GM12878 (cell line): Measurements from ENCODE around the gene SASH1. TPM values are rescaled to one million over a fixed set of nuclear protein-coding genes. Genes with fewer than 3 reads are reported as not detected.

Experiments
- ATAC-seq: fragments of 200-7000 bp; cut with Tn5 transposase; 3 replicates; pipeline ENCODE4 v1.9.1; 2020; ENCODE audit warnings: mild to moderate bottlenecking, moderate library complexity
- BruUV-seq: library from RNA; stranded (reverse); fragments of 400-500 nt; replicated peaks from 2 replicates; lab custom pipeline; 2021; lab: Mats Ljungman, UMichigan
- CTCF ChIA-PET: fragments of 300-600 bp; sonication (Branson Sonifier 250); formaldehyde crosslinking; extraction: SDS; loops from one replicate; lab custom pipeline; 2021; ENCODE audit warnings: inconsistent platforms; lab: Yijun Ruan, JAX
- POLR2A ChIA-PET: fragments of 350-600 bp; formaldehyde crosslinking; extraction: SDS; loops from one replicate; lab custom pipeline; 2021; ENCODE audit warnings: inconsistent platforms; lab: Charles Lee
- RAD21 ChIA-PET: fragments of 300-600 bp; sonication (Branson Sonifier 250); formaldehyde crosslinking; loops from one replicate; lab custom pipeline; 2023; ENCODE audit warnings: antibody characterized with exemption; ENCODE audit not compliant: unreplicated experiment; lab: Charles Lee
- SMC1A ChIA-PET: fragments of 300-600 bp; sonication (Branson Sonifier 250); formaldehyde crosslinking; loops from one replicate; lab custom pipeline; 2023; ENCODE audit not compliant: unreplicated experiment, uncharacterized antibody; lab: Charles Lee
- DNase-seq: peaks from one replicate; pipeline ENCODE4 v3.0.0-alpha.2; 2011; ENCODE audit warnings: low read depth, low spot score
- FAIRE-seq: peaks from 3 replicates; lab custom pipeline; 2011; peaks lifted over from hg19 to GRCh38; lab: Jason Lieb, UNC
- H2AFZ ChIP-seq: 2 replicates; pipeline ENCODE4 v1.6.0; 2011; ENCODE audit warnings: low read depth, low read length, control low read depth; ENCODE audit not compliant: control insufficient read depth
- H3K27ac ChIP-seq: 2 replicates; pipeline ENCODE4 v1.5.1; 2011; ENCODE audit warnings: control low read depth; ENCODE audit not compliant: control insufficient read depth, insufficient read depth
- H3K27me3 ChIP-seq, 2 experiments: replicated peaks in 1 of 2; 2 replicates each; pipeline versions ENCODE4 v1.6.0 to v1.6.1; 2011; ENCODE audit warnings: low read length in 1 of 2; ENCODE audit not compliant: control insufficient read depth in 2 of 2, insufficient read depth in 2 of 2
- H3K36me3 ChIP-seq, 2 experiments: 2 replicates each; pipeline ENCODE4 v1.5.1; 2011; ENCODE audit warnings: low read length in 1 of 2; ENCODE audit not compliant: control insufficient read depth in 2 of 2, insufficient read depth in 2 of 2
- H3K4me1 ChIP-seq: 2 replicates; pipeline ENCODE4 v1.6.1; 2011; ENCODE audit warnings: mild to moderate bottlenecking, low read length, moderate library complexity, mixed read lengths; ENCODE audit not compliant: control insufficient read depth, insufficient read depth
- H3K4me2 ChIP-seq: 2 replicates; pipeline ENCODE4 v1.6.0; 2011; ENCODE audit warnings: control low read depth; ENCODE audit not compliant: control insufficient read depth, insufficient read depth
- H3K4me3 ChIP-seq: fragments of 200-600 bp; sonication (generic); 2 replicates; pipeline ENCODE4 v1.5.1; 2016
- H3K79me2 ChIP-seq: 2 replicates; pipeline ENCODE4 v1.6.0; 2011; ENCODE audit warnings: low read length; ENCODE audit not compliant: control insufficient read depth, insufficient read depth
- H3K9ac ChIP-seq: 2 replicates; pipeline ENCODE4 v1.8.0; 2011; ENCODE audit warnings: low read length, control low read depth, mixed read lengths; ENCODE audit not compliant: control insufficient read depth, insufficient read depth
- H3K9me3 ChIP-seq: replicated peaks from 3 replicates; pipeline ENCODE4 v1.5.1; 2011; ENCODE audit warnings: mild to moderate bottlenecking, low read length; ENCODE audit not compliant: control insufficient read depth, insufficient read depth
- H4K20me1 ChIP-seq: 2 replicates; pipeline ENCODE4 v1.6.0; 2011; ENCODE audit not compliant: control insufficient read depth, insufficient read depth
- EGR1 ChIP-seq, 2 experiments: IDR thresholded peaks; 1 replicate in 1 of 2; 2 replicates in 1 of 2; pipeline ENCODE4 v1.6.1; 2011 to 2012; ENCODE audit warnings: low read depth in 2 of 2, low read length in 2 of 2, borderline replicate concordance in 1 of 2, mild to moderate bottlenecking in 1 of 2, moderate library complexity in 1 of 2
- GABPA ChIP-seq: IDR thresholded peaks from 2 replicates; pipeline ENCODE4 v1.6.1; 2014; ENCODE audit warnings: antibody characterized with exemption, low read depth, mild to moderate bottlenecking, inconsistent platforms
- MTA3 ChIP-seq: IDR thresholded peaks from 2 replicates; pipeline ENCODE4 v1.6.1; 2012; ENCODE audit warnings: low read length, inconsistent platforms, borderline replicate concordance
- SMC3 ChIP-seq: IDR thresholded peaks from 2 replicates; pipeline ENCODE4 v1.6.1; 2011; ENCODE audit warnings: low read length, improper control_type of control experiment, borderline replicate concordance
- SPI1 ChIP-seq: IDR thresholded peaks from 2 replicates; pipeline ENCODE4 v1.6.1; 2011; ENCODE audit warnings: low read depth, mild to moderate bottlenecking, low read length, moderate library complexity, borderline replicate concordance; ENCODE audit not compliant: insufficient read depth
- SREBF1 ChIP-seq: IDR thresholded peaks from 2 replicates; pipeline ENCODE4 v1.6.1; 2012; ENCODE audit warnings: mild to moderate bottlenecking, low read length
- WGBS: methylation state at CpG from one replicate; pipeline ENCODE4 v1.1.6; 2016; ENCODE audit warnings: low lambda C conversion rate; ENCODE audit not compliant: insufficient replicate concordance, insufficient coverage; ENCODE audit errors: missing lambda C conversion rate; 5-methylcytosine and 5-hydroxymethylcytosine counted together
- in situ Hi-C: fragments of 300-500 bp; cut with MboI; formaldehyde crosslinking; loops from 9 replicates; pipeline ENCODE4 v1.14.3; 2018; ENCODE audit warnings: mixed read lengths
- intact Hi-C: fragments of 100-400 bp; cut with micrococcal nuclease; formaldehyde crosslinking; loops from one replicate; pipeline ENCODE4 v1.14.2; 2022; ENCODE audit not compliant: unreplicated experiment
- polyA plus RNA-seq, 11 experiments: library from polyadenylated mRNA; depleted of rRNA in 4 of 11; unstranded in 6 of 11; stranded (reverse) in 5 of 11; fragments of >200 nt; fragmentation: Nextera tagmentation in 4 of 11; fragmentation: Illumina TruSeq in 1 of 11; extraction: Ambion mirVana in 4 of 11; extraction: Trizol in 1 of 11; gene quantifications; 1 replicate in 1 of 11; 2 replicates in 10 of 11; pipeline versions ENCODE4 v1.2.1 to v1.2.3, GENCODE V29; 2011 to 2016; ENCODE audit warnings: inconsistent platforms in 2 of 11, missing spikeins in 2 of 11, low read depth in 1 of 11
- total RNA-seq, 4 experiments: library from RNA; depleted of rRNA in 3 of 4; stranded (reverse); fragments of >200 nt in 3 of 4; fragmentation: Illumina TruSeq in 1 of 4; extraction: Trizol in 1 of 4; gene quantifications; 2 replicates each; pipeline versions ENCODE4 v1.2.1 to v1.2.3, GENCODE V29; 2013 to 2021

Gene SASH1
- total and polyA plus RNA-seq, 10 of the 15 experiments (the other 5 are each of a cell fraction or from before 2014, with no cell fraction given): 0.01 to 0.73 (median 0.14) TPM; not detected in 4

DNA sequence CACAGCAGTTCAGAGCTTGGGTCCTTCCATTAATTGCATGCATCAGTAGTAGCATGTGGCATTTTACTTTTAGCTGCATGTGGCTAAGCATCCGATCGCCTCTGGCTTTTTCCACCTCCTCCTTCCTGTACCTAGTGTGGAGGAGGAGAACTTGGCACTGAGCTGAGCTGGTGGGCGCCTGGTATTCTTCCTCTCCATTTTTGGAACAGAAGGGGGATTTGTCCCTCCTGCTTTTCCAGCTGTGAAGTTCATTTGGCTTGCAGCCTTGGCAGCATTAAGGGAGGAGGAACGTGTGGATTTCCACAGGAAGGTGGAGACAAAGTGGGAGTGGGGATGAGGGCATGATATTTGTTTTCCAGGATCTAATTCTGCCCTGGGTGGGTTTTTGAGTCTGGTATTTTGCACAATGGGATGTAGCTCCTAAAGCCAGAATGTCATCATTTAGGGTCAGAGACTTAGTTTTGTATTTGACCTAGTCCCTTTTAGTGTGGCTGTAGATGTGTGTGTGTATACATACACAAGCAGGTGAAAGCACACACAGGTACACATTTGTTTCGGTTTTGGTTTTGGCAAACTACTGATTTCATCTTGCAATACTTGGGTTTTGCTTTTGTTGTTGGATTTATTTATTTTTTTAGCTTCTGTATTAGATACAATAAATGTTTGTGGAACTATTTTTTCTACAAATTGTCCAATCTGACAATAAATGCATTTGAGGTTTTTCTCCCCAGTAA lies 90.0 kb downstream of the SASH1 start (continued):
- TF ChIP-seq MTA3: no peak
- TF ChIP-seq EGR1 (IDR thresholded peaks at IDR 0.05; ENCODE audit: borderline replicate concordance in 1 of 2, low read depth in 2 of 2, low read length in 2 of 2): no peak
- no peak for TF ChIP-seq SMC3
- TF ChIP-seq SPI1: no peak

DNA sequence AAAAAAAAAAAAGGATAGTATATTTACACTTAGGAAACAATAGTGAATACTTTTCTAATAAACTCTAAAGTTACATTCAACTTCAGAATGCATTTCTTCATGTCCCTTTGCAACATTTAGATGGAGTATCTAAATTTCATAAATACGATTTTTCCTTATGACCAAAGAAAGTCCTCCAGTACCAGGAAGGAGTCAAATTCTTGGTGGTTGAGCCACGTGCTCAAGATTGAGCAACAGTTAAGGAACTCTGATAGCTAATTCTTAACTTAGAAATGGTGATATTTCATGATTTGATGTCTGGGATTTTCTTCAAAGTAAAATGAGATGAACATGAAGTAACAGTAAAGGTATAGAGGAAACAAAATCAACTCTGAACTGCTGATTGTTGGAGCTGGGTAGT lies 92.7 kb downstream of the SASH1 start:
- no peak for ATAC-seq
- no peak overlapping the region for H3K4me3 ChIP-seq
- H3K9ac ChIP-seq: no peak overlapping the region
- H2AFZ ChIP-seq: no peak overlapping the region
- no peaks in the 10 kb centered on the region for H3K9me3 ChIP-seq
- in situ Hi-C loops: no loop called here
- ChIA-PET CTCF (interaction anchor here (0.6 kb wide), 1 partner anchor 17 kb away, joined by 3 read pairs; no protein-coding TSS in a partner anchor), SMC1A (no interaction called here), RAD21 (no interaction called here), POLR2A (interaction anchor here (0.5 kb wide), 1 partner anchor 473 kb away, joined by 6 read pairs; no protein-coding TSS in a partner anchor)
- no peak for TF ChIP-seq GABPA
- TF ChIP-seq SREBF1: no peak
- H3K36me3 ChIP-seq: no peaks in the 10 kb centered on the region
- no peak overlapping the region for H3K27ac ChIP-seq
- BruUV-seq: no TSS peak
- H3K79me2 ChIP-seq: no peaks in the 10 kb centered on the region
- H3K4me2 ChIP-seq: no peak overlapping the region
- no peaks in the 10 kb centered on the region for H3K4me1 ChIP-seq
- no peaks in the 10 kb centered on the region for H3K27me3 ChIP-seq
- no peak for DNase-seq
- no peak for FAIRE-seq
- H4K20me1 ChIP-seq: no peaks in the 10 kb centered on the region
- 0% methylated on average over 2 of the region's 2 CpGs for WGBS
- intact Hi-C loops: no loop called here
